GM21529 (cell line): ENCODE results near the gene VSX1.

ENCODE experiments used
- ATAC-seq: cut with Tn5 transposase; IDR thresholded peaks from one replicate; pipeline ENCODE4 v1.9.1; 2021; ENCODE audit not compliant: unreplicated experiment

VSX1 gene

GRCh38 chr20:25087186-25087929 is 5.4 kb upstream of the VSX1 start:
- ATAC-seq, result no peak

GRCh38 chr20:25085756-25086495 is 4.0 kb upstream of the VSX1 start:
- ATAC-seq, result no peak

- no peak for ATAC-seq
These were observed 2.8 kb upstream of the VSX1 start for GRCh38 chr20:25084626-25085187.

- ATAC-seq, result no peak
These were observed 2.1 kb upstream of the VSX1 start for GRCh38 chr20:25083773-25084625.

GRCh38 chr20:25083141-25083772 is 1.3 kb upstream of the VSX1 start:
- no peak for ATAC-seq

- no peak for ATAC-seq
These were observed 545 bp upstream of the VSX1 start for GRCh38 chr20:25082498-25082873.

GRCh38 chr20:25081065-25081729 is 744 bp downstream of the VSX1 start:
- ATAC-seq, result no peak

- no peak for ATAC-seq
These were observed 2.8 kb downstream of the VSX1 start for GRCh38 chr20:25079171-25079570.

- ATAC-seq, result no peak
These were observed 3.3 kb downstream of the VSX1 start for GRCh38 chr20:25078662-25079061.

GRCh38 chr20:25077610-25078169 is 4.3 kb downstream of the VSX1 start:
- ATAC-seq, result no peak

- no peak for ATAC-seq
These were observed 5.0 kb downstream of the VSX1 start for GRCh38 chr20:25076731-25077609.

GRCh38 chr20:25076201-25076600 is 5.7 kb downstream of the VSX1 start:
- no peak for ATAC-seq

GRCh38 chr20:25073544-25073943 is 8.4 kb downstream of the VSX1 start:
- no peak for ATAC-seq

- no peak for ATAC-seq
These were observed 9.6 kb downstream of the VSX1 start for GRCh38 chr20:25072226-25072811.

- ATAC-seq, result no peak
These were observed 10.2 kb downstream of the VSX1 start for GRCh38 chr20:25071734-25072133.

- no peak for ATAC-seq
These were observed 11.0 kb downstream of the VSX1 start for GRCh38 chr20:25070821-25071473.

GRCh38 chr20:25067102-25067987 is 14.6 kb downstream of the VSX1 start:
- no peak for ATAC-seq
